Endothelial cell of umbilical vein (primary cell): ENCODE data around the gene AKAP6. TPM values are rescaled to one million over a fixed set of nuclear protein-coding genes. Genes with fewer than 3 reads are reported as not detected.

Experiments
- BruUV-seq: library from RNA; stranded (reverse); fragments of 400-500 nt; replicated peaks from 2 replicates; lab custom pipeline; 2021; lab: Mats Ljungman, UMichigan
- CTCF ChIA-PET: fragments of 300-600, 350-600 bp; sonication (Branson Sonifier 250); formaldehyde crosslinking; loops from one replicate; lab custom pipeline; 2021; ENCODE audit warnings: antibody characterized with exemption, inconsistent platforms; lab: Charles Lee
- POLR2A ChIA-PET: fragments of 300-600, 350-600 bp; sonication (Branson Sonifier 250); formaldehyde crosslinking; loops from one replicate; lab custom pipeline; 2021; ENCODE audit warnings: antibody characterized with exemption, inconsistent platforms; lab: Charles Lee
- DNase-seq: peaks from one replicate; pipeline ENCODE4 v3.0.0-alpha.2; 2011; ENCODE audit warnings: low read depth, low spot score
- FAIRE-seq: peaks from 2 replicates; lab custom pipeline; 2011; peaks lifted over from hg19 to GRCh38; lab: Jason Lieb, UNC
- H2AFZ ChIP-seq: 2 replicates; pipeline ENCODE4 v1.6.0; 2012; ENCODE audit warnings: low read depth, low read length, control low read depth, inconsistent platforms
- H3K27ac ChIP-seq: 2 replicates; pipeline ENCODE4 v1.5.1; 2011; ENCODE audit warnings: low read depth, mild to moderate bottlenecking, control low read depth, low read length, moderate library complexity; ENCODE audit not compliant: insufficient read depth
- H3K27me3 ChIP-seq, 2 experiments: 2 replicates each; pipeline versions ENCODE4 v1.6.0 to v1.6.1; 2011; ENCODE audit warnings: low read length in 2 of 2, mixed read lengths in 1 of 2; ENCODE audit not compliant: control insufficient read depth in 2 of 2, insufficient read depth in 2 of 2
- H3K36me3 ChIP-seq, 2 experiments: 2 replicates in 1 of 2; 3 replicates in 1 of 2; pipeline ENCODE4 v1.5.1; 2011; ENCODE audit warnings: low read length in 2 of 2, mild to moderate bottlenecking in 1 of 2, moderate library complexity in 1 of 2; ENCODE audit not compliant: control insufficient read depth in 2 of 2, insufficient read depth in 2 of 2; ENCODE audit errors: extremely low read depth in 1 of 2
- H3K4me1 ChIP-seq: 3 replicates; pipeline ENCODE4 v1.5.1; 2011; ENCODE audit warnings: mild to moderate bottlenecking, low read length; ENCODE audit not compliant: control insufficient read depth, insufficient read depth; ENCODE audit errors: extremely low read depth
- H3K4me2 ChIP-seq: 2 replicates; pipeline ENCODE4 v1.6.1; 2011; ENCODE audit warnings: low read length, control low read depth, mixed read lengths; ENCODE audit not compliant: insufficient read depth
- H3K4me3 ChIP-seq, 3 experiments: fragments of 200-600 bp in 1 of 3; sonication (generic), shearing (Covaris generic) in 1 of 3; replicated peaks in 1 of 3; 2 replicates each; pipeline ENCODE4 v1.5.1; 2011 to 2016; ENCODE audit warnings: control low read depth in 3 of 3, low read length in 3 of 3, mild to moderate bottlenecking in 2 of 3, inconsistent platforms in 1 of 3, low read depth in 1 of 3, moderate library complexity in 1 of 3; ENCODE audit not compliant: insufficient read depth in 1 of 3
- H3K79me2 ChIP-seq: 2 replicates; pipeline ENCODE4 v1.6.0; 2012; ENCODE audit warnings: low read length, inconsistent platforms; ENCODE audit not compliant: control insufficient read depth, insufficient read depth
- H3K9ac ChIP-seq: replicated peaks from 2 replicates; pipeline ENCODE3; 2011; ENCODE audit warnings: low read length, control low read depth; ENCODE audit not compliant: insufficient read depth; ENCODE audit errors: extremely low read depth
- H3K9me1 ChIP-seq: replicated peaks from 3 replicates; pipeline ENCODE4 v1.6.0; 2011; ENCODE audit warnings: mild to moderate bottlenecking, low read length; ENCODE audit not compliant: control insufficient read depth, insufficient read depth; ENCODE audit errors: extremely low read depth
- H3K9me3 ChIP-seq: replicated peaks from 2 replicates; pipeline ENCODE4 v1.5.1; 2012; ENCODE audit warnings: low read length, inconsistent platforms; ENCODE audit not compliant: control insufficient read depth, insufficient read depth
- H4K20me1 ChIP-seq: replicated peaks from 2 replicates; pipeline ENCODE3; 2011; ENCODE audit warnings: mild to moderate bottlenecking, low read length; ENCODE audit not compliant: control insufficient read depth, insufficient read depth; ENCODE audit errors: extremely low read depth
- EZH2 ChIP-seq: IDR thresholded peaks from 2 replicates; pipeline ENCODE4 v1.6.1; 2012; ENCODE audit warnings: borderline replicate concordance, low read depth, mild to moderate bottlenecking, moderate library complexity, low read length, inconsistent platforms; ENCODE audit not compliant: severe bottlenecking
- FOS ChIP-seq: IDR thresholded peaks from 2 replicates; pipeline ENCODE4 v1.6.1; 2011; ENCODE audit warnings: mild to moderate bottlenecking, low read length, moderate library complexity, borderline replicate concordance; ENCODE audit not compliant: insufficient read depth
- GATA2 ChIP-seq: IDR thresholded peaks from 2 replicates; pipeline ENCODE4 v1.7.0; 2011; ENCODE audit warnings: low read depth, mild to moderate bottlenecking, moderate library complexity, mixed read lengths, low read length; ENCODE audit not compliant: insufficient read length, insufficient read depth
- JUN ChIP-seq: IDR thresholded peaks from 2 replicates; pipeline ENCODE4 v1.6.1; 2011; ENCODE audit warnings: borderline replicate concordance, low read depth; ENCODE audit not compliant: insufficient read length, insufficient read depth
- MAX ChIP-seq: IDR thresholded peaks from 2 replicates; pipeline ENCODE4 v1.6.1; 2011; ENCODE audit not compliant: insufficient read depth, insufficient read length
- MYC ChIP-seq: IDR thresholded peaks from one replicate; pipeline ENCODE4 v1.6.1; 2011; ENCODE audit warnings: mild to moderate bottlenecking, low read depth, low read length
- POLR2A ChIP-seq: IDR thresholded peaks from 2 replicates; pipeline ENCODE4 v1.6.1; 2012; ENCODE audit warnings: low read depth, mild to moderate bottlenecking, control low read depth, low read length
- POLR2AphosphoS5 ChIP-seq: IDR thresholded peaks from 2 replicates; pipeline ENCODE4 v1.6.1; 2012; ENCODE audit warnings: low read depth, mild to moderate bottlenecking, control low read depth, low read length, moderate library complexity; ENCODE audit not compliant: insufficient read depth
- dilution Hi-C: fragments of 300-500 bp; cut with MboI; formaldehyde crosslinking; loops from one replicate; pipeline ENCODE4 v1.15.0; 2019; ENCODE audit warnings: low sequenced_read_pairs; ENCODE audit not compliant: extremely low pct_ligation_motif_present
- intact Hi-C: fragments of 100-400 bp; cut with micrococcal nuclease; formaldehyde crosslinking; loops from one replicate; pipeline ENCODE4 v1.10.0; 2022
- polyA plus RNA-seq, 4 experiments: library from polyadenylated mRNA; depleted of rRNA in 3 of 4; stranded (reverse) in 3 of 4; unstranded in 1 of 4; fragments of >200 nt; gene quantifications; 2 replicates each; pipeline versions ENCODE4 v1.2.1 to v1.2.3, GENCODE V29; 2011 to 2012; ENCODE audit warnings: missing spikeins in 1 of 4
- total RNA-seq: library from RNA; stranded (reverse); gene quantifications from 2 replicates; pipeline ENCODE4 v1.2.3, GENCODE V29; 2021
- TF ChIP-seq, protein P1 (sequence below), 2 donors: IDR thresholded peaks; 1 replicate in 1 of 2; 2 replicates in 1 of 2; pipeline ENCODE4 v1.5.1; 2011; ENCODE audit warnings: low read length in 2 of 2, mild to moderate bottlenecking in 2 of 2, moderate library complexity in 2 of 2, control low read depth in 1 of 2, inconsistent platforms in 1 of 2, low read depth in 1 of 2; ENCODE audit not compliant: insufficient read depth in 1 of 2; ENCODE audit errors: extremely low read depth in 1 of 2

AKAP6 gene
- total and polyA plus RNA-seq, 2 donors (not counting 3 experiments of a cell fraction or from before 2014, with no cell fraction given), result 0.03 to 0.49 TPM

- Histone ChIP-seq H3K4me3 (no peak overlapping the region), H3K9me1 (no peaks in the 10 kb centered on the region), H4K20me1 (no peaks in the 10 kb centered on the region), H3K27ac (no peak overlapping the region), H3K4me1 (no peaks in the 10 kb centered on the region), H3K9ac (no peak overlapping the region), H3K4me2 (no peak overlapping the region), H3K27me3 (peaks cover 0 to 2% of the 10 kb centered on the region in 2 experiments), H3K9me3 (no peaks in the 10 kb centered on the region), H3K79me2 (no peaks in the 10 kb centered on the region), H3K36me3 (no peaks in the 10 kb centered on the region), H2AFZ (no peak overlapping the region)
- BruUV-seq, result no TSS peak
- POLR2A ChIA-PET, result no interaction called here
- intact Hi-C loops, result no loop called here
- FAIRE-seq, result no peak
- CTCF ChIA-PET, result no interaction called here
- TF ChIP-seq POLR2AphosphoS5 (no peak), MAX (no peak), EZH2 (no peak), POLR2A (no peak), MYC (no peak), GATA2 (no peak), FOS (no peak), JUN (no peak)
- TF ChIP-seq, protein P1, sequence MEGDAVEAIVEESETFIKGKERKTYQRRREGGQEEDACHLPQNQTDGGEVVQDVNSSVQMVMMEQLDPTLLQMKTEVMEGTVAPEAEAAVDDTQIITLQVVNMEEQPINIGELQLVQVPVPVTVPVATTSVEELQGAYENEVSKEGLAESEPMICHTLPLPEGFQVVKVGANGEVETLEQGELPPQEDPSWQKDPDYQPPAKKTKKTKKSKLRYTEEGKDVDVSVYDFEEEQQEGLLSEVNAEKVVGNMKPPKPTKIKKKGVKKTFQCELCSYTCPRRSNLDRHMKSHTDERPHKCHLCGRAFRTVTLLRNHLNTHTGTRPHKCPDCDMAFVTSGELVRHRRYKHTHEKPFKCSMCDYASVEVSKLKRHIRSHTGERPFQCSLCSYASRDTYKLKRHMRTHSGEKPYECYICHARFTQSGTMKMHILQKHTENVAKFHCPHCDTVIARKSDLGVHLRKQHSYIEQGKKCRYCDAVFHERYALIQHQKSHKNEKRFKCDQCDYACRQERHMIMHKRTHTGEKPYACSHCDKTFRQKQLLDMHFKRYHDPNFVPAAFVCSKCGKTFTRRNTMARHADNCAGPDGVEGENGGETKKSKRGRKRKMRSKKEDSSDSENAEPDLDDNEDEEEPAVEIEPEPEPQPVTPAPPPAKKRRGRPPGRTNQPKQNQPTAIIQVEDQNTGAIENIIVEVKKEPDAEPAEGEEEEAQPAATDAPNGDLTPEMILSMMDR (IDR thresholded peaks at IDR 0.05; ENCODE audit: extremely low read depth in 1 of 2, insufficient read depth in 1 of 2, low read depth in 1 of 2, low read length in 2 of 2), result no peak
- dilution Hi-C loops, result no loop called here
- DNase-seq, result no peak
Measured at GRCh38 chr14:32688941-32689340, 359.8 kb downstream of the AKAP6 start.
